Heart left ventricle (tissue), 13 donors: Measurements from ENCODE around the gene COCH.

ENCODE experiments used
- POLR2A ChIP-seq, 2 donors: fragments of 450-650 bp; IDR thresholded peaks; one replicate each; pipeline ENCODE4 v1.6.1; 2017; ENCODE audit warnings: antibody characterized with exemption in 2 of 2, mild to moderate bottlenecking in 2 of 2, moderate library complexity in 2 of 2
- TF ChIP-seq, protein P1 (sequence below), 12 donors: fragments of 200-600 bp; sonication (generic) in 4 of 12; IDR thresholded peaks; one replicate each; pipeline versions ENCODE4 v1.5.0 to v1.8.0; 2018 to 2022; ENCODE audit warnings: antibody characterized with exemption in 12 of 12, mild to moderate bottlenecking in 5 of 12
- donor health status: ischemic (EF 13 %, LVEDD 7.1; RV severe dilation, severe dysfunction).
- donor health status: DM: no; HTN: yes; CAD: no.
- donor health status: DM: no; HTN: no; CAD: no.
- donor health status: ischemic (EF 25% LVEDD 6.9; RV normal size, moderate dysfunction).
- donor health status: ischemic (EF 25% LVEDD 5.7; RV mildly dilated, moderate dysfunction).
- donor health status: ischemic (EF 35%, LVEDD 5.7; RV mildly dilated, moderate dysfunction).
- donor health status: nonischemic (EF 11% LVEDD 7.7; RV severe dilation, severe dysfunction).
- donor health status: DM: yes; HTN: yes; CAD: no.
- donor health status: PGD.
- donor health status: ischemic (EF 29% LVEDD 5.4; RV normal size, mild dysfunction).
- donor health status: nonischemic (EF 23%, LVEDD 6.1; RV moderate dilation, normal function).

- TF ChIP-seq, protein P1, sequence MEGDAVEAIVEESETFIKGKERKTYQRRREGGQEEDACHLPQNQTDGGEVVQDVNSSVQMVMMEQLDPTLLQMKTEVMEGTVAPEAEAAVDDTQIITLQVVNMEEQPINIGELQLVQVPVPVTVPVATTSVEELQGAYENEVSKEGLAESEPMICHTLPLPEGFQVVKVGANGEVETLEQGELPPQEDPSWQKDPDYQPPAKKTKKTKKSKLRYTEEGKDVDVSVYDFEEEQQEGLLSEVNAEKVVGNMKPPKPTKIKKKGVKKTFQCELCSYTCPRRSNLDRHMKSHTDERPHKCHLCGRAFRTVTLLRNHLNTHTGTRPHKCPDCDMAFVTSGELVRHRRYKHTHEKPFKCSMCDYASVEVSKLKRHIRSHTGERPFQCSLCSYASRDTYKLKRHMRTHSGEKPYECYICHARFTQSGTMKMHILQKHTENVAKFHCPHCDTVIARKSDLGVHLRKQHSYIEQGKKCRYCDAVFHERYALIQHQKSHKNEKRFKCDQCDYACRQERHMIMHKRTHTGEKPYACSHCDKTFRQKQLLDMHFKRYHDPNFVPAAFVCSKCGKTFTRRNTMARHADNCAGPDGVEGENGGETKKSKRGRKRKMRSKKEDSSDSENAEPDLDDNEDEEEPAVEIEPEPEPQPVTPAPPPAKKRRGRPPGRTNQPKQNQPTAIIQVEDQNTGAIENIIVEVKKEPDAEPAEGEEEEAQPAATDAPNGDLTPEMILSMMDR (IDR thresholded peaks at IDR 0.05), result no peak
- TF ChIP-seq POLR2A (IDR thresholded peaks at IDR 0.05), result no peak
Observed at GRCh38 chr14:30914812-30915211, 40.5 kb downstream of the COCH start.
